Prostate gland (tissue), 2 donors: Measurements from ENCODE around the gene CNOT6L.

Experiments
- POLR2AphosphoS5 ChIP-seq: sonication (generic); formaldehyde crosslinking; IDR thresholded peaks from one replicate; pipeline ENCODE4 v1.6.1; 2017; ENCODE audit warnings: antibody characterized with exemption
- TF ChIP-seq, protein P1 (sequence below), 4 experiments: fragments of 200-600 bp in 2 of 4; fragments of 450-650 bp in 2 of 4; sonication (generic) in 2 of 4; IDR thresholded peaks; 1 replicate in 3 of 4; 2 replicates in 1 of 4; pipeline ENCODE4 v1.5.1; 2016 to 2019; ENCODE audit warnings: antibody characterized with exemption in 4 of 4, mild to moderate bottlenecking in 2 of 4, moderate library complexity in 2 of 4

DNA sequence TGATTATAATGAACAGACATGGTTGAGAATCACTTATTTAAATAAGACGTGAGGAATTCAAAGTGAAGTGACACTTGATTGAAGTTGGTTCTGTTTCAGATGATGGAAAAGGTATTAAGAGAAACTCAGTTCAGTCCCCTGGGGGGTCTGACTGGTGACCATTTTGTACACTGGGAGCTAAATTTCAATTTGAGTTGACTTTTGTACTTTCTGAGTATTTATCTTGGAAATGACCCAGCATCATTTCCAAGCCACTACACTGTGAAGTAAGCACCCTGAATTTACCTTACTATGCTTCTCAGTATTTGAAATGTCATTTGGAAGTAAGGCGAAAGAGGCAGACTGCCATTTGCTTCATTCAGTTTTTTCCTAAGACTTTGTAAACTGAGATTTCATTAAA is 73.4 kb downstream of the CNOT6L start:
- TF ChIP-seq POLR2AphosphoS5, result no peak
- TF ChIP-seq, protein P1, sequence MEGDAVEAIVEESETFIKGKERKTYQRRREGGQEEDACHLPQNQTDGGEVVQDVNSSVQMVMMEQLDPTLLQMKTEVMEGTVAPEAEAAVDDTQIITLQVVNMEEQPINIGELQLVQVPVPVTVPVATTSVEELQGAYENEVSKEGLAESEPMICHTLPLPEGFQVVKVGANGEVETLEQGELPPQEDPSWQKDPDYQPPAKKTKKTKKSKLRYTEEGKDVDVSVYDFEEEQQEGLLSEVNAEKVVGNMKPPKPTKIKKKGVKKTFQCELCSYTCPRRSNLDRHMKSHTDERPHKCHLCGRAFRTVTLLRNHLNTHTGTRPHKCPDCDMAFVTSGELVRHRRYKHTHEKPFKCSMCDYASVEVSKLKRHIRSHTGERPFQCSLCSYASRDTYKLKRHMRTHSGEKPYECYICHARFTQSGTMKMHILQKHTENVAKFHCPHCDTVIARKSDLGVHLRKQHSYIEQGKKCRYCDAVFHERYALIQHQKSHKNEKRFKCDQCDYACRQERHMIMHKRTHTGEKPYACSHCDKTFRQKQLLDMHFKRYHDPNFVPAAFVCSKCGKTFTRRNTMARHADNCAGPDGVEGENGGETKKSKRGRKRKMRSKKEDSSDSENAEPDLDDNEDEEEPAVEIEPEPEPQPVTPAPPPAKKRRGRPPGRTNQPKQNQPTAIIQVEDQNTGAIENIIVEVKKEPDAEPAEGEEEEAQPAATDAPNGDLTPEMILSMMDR (IDR thresholded peaks at IDR 0.05), result no peak
